HepG2 (cell line): ENCODE data around the gene ST14. TPM values are rescaled to one million over a fixed set of nuclear protein-coding genes. Genes with fewer than 3 reads are reported as not detected.

Experiments
- AGO1 ChIP-seq: fragments of 200-400 bp; formaldehyde crosslinking; IDR thresholded peaks from 2 replicates; pipeline ENCODE4 v1.6.1; 2017; ENCODE audit warnings: mild to moderate bottlenecking, low read depth, low read length, moderate library complexity; ENCODE audit not compliant: poor library complexity, severe bottlenecking
- BRD4 ChIP-seq: sonication (generic); formaldehyde crosslinking; IDR thresholded peaks from 2 replicates; pipeline ENCODE4 v1.4.0; 2020; ENCODE audit warnings: missing genetic modification reagents
- CCAR2 ChIP-seq: fragments of 200-400 bp; formaldehyde crosslinking; optimal IDR thresholded peaks from 2 replicates; pipeline ENCODE3; 2018; ENCODE audit warnings: low read depth, mild to moderate bottlenecking, low read length, moderate library complexity
- CHD2 ChIP-seq: IDR thresholded peaks from 2 replicates; pipeline ENCODE4 v1.6.1; 2011; ENCODE audit warnings: low read depth, low read length, improper control_type of control experiment
- ETV6 ChIP-seq: sonication (generic); formaldehyde crosslinking; conservative IDR thresholded peaks from 2 replicates; pipeline ENCODE4 v1.4.0; 2020; ENCODE audit warnings: missing genetic modification reagents
- KLF16 ChIP-seq, 2 experiments: sonication (generic) in 1 of 2; formaldehyde crosslinking in 1 of 2; IDR thresholded peaks; 2 replicates each; pipeline versions ENCODE4 v1.6.1 to v1.8.0; 2016 to 2023; ENCODE audit warnings: missing genetic modification reagents in 2 of 2, missing compliant biosample characterization in 1 of 2
- MTF2 ChIP-seq: sonication (generic); formaldehyde crosslinking; IDR thresholded peaks from 2 replicates; pipeline ENCODE4 v1.5.0; 2020; ENCODE audit warnings: missing genetic modification reagents, borderline replicate concordance
- MXI1 ChIP-seq: IDR thresholded peaks from 3 replicates; pipeline ENCODE4 v1.6.1; 2012; ENCODE audit warnings: low read depth, low read length, inconsistent platforms, borderline replicate concordance
- NBN ChIP-seq: fragments of 450-650 bp; conservative IDR thresholded peaks from 2 replicates; pipeline ENCODE4 v1.6.1; 2017
- NFKBIZ ChIP-seq: IDR thresholded peaks from 2 replicates; pipeline ENCODE4 v1.6.1; 2018; ENCODE audit warnings: missing genetic modification reagents, missing compliant biosample characterization
- NR2F6 ChIP-seq, 2 experiments: IDR thresholded peaks; 2 replicates each; pipeline ENCODE4 v1.6.1; 2016; ENCODE audit warnings: antibody characterized with exemption in 1 of 2, mild to moderate bottlenecking in 1 of 2
- SMAD3 ChIP-seq: sonication (generic); formaldehyde crosslinking; IDR thresholded peaks from 2 replicates; pipeline ENCODE4 v1.4.0; 2020; ENCODE audit warnings: missing genetic modification reagents
- U2AF2 ChIP-seq: fragments of 200-400 bp; formaldehyde crosslinking; IDR thresholded peaks from 2 replicates; pipeline ENCODE4 v1.6.1; 2017; ENCODE audit warnings: low read depth, mild to moderate bottlenecking, low read length
- ZFP37 ChIP-seq: sonication (generic); formaldehyde crosslinking; IDR thresholded peaks from 2 replicates; pipeline ENCODE4 v1.4.0; 2020; ENCODE audit warnings: missing genetic modification reagents, borderline replicate concordance
- ZNF331 ChIP-seq: sonication (generic); formaldehyde crosslinking; IDR thresholded peaks from 2 replicates; pipeline ENCODE4 v1.4.0; 2020; ENCODE audit warnings: missing genetic modification reagents
- ZNF335 ChIP-seq: sonication (generic); formaldehyde crosslinking; IDR thresholded peaks from 2 replicates; pipeline ENCODE4 v1.4.0; 2020; ENCODE audit warnings: missing genetic modification reagents
- ZNF564 ChIP-seq: sonication (generic); formaldehyde crosslinking; IDR thresholded peaks from 2 replicates; pipeline ENCODE4 v1.8.1; 2023; ENCODE audit warnings: mild to moderate bottlenecking, missing genetic modification reagents
- ZNF567 ChIP-seq: sonication (generic); formaldehyde crosslinking; IDR thresholded peaks from 2 replicates; pipeline ENCODE4 v1.8.1; 2023; ENCODE audit warnings: mild to moderate bottlenecking, missing genetic modification reagents, borderline replicate concordance
- ZNF781 ChIP-seq: sonication (generic); formaldehyde crosslinking; IDR thresholded peaks from 2 replicates; pipeline ENCODE4 v1.5.1; 2020; ENCODE audit warnings: borderline replicate concordance, mild to moderate bottlenecking, missing genetic modification reagents; ENCODE audit errors: not compliant biosample characterization
- ZNF850 ChIP-seq: sonication (generic); formaldehyde crosslinking; conservative IDR thresholded peaks from 2 replicates; pipeline ENCODE4 v1.9.0; 2021; ENCODE audit warnings: mild to moderate bottlenecking, missing genetic modification reagents
- ZNF879 ChIP-seq: sonication (generic); formaldehyde crosslinking; IDR thresholded peaks from 2 replicates; pipeline ENCODE4 v1.8.1; 2023; ENCODE audit warnings: missing genetic modification reagents
- ZSCAN12 ChIP-seq: sonication (generic); formaldehyde crosslinking; IDR thresholded peaks from 2 replicates; pipeline ENCODE4 v1.9.0; 2021; ENCODE audit warnings: mild to moderate bottlenecking, missing genetic modification reagents
- polyA plus RNA-seq, 8 experiments: library from polyadenylated mRNA; depleted of rRNA in 3 of 8; stranded (reverse) in 7 of 8; unstranded in 1 of 8; fragments of >200 nt; fragmentation: Illumina TruSeq in 4 of 8; extraction: Trizol in 4 of 8; gene quantifications; 2 replicates each; pipeline versions ENCODE4 v1.2.1 to v1.2.3, GENCODE V29; 2011 to 2016; ENCODE audit warnings: low read depth in 4 of 8, missing spikeins in 1 of 8, mixed read lengths in 1 of 8; ENCODE audit not compliant: insufficient read depth in 1 of 8
- total RNA-seq, 5 experiments: library from RNA; depleted of rRNA; stranded (reverse); fragments of >200 nt; fragmentation: Illumina TruSeq; extraction: Trizol; gene quantifications; 2 replicates each; pipeline ENCODE4 v1.2.3, GENCODE V29; 2016; ENCODE audit warnings: low read depth in 1 of 5
- TF ChIP-seq, protein P1 (sequence below): IDR thresholded peaks from 2 replicates; pipeline ENCODE4 v1.6.1; 2016; ENCODE audit warnings: mild to moderate bottlenecking, missing biosample characterization, missing genetic modification reagents
- TF ChIP-seq, protein P2 (sequence below): sonication (generic); formaldehyde crosslinking; IDR thresholded peaks from 2 replicates; pipeline ENCODE4 v1.8.0; 2022; ENCODE audit warnings: mild to moderate bottlenecking, missing genetic modification reagents, borderline replicate concordance
- TF ChIP-seq, protein P3 (sequence below): sonication (generic); formaldehyde crosslinking; IDR thresholded peaks from 2 replicates; pipeline ENCODE4 v1.9.0; 2021; ENCODE audit warnings: mild to moderate bottlenecking, missing genetic modification reagents

Gene ST14
- total and polyA plus RNA-seq, 2 of the 13 experiments (the other 11 are each of a cell fraction or from before 2014, with no cell fraction given), result 0.88 to 1.4 TPM

DNA sequence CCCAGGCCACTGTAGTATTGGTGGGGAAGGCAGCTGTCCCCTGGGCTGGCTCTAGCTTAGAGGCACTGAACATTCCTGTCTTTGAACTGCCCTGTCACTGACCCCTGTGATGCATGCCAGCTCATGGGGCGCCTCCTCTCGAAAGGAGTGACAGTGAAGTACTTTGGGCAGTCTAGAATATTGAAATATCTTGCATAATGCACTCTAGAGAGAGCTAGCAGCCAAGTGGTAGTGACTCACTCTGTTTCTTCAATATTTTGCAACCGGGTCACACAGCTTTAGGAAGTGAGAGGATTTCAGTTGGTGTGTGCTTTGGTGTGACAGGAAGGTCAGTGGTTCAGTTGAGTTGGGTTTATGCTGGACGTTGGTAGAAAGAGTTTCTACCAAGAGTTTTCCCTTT is 35.5 kb upstream of the ST14 start (continued):
- no peak for TF ChIP-seq AGO1
- TF ChIP-seq, protein P1, sequence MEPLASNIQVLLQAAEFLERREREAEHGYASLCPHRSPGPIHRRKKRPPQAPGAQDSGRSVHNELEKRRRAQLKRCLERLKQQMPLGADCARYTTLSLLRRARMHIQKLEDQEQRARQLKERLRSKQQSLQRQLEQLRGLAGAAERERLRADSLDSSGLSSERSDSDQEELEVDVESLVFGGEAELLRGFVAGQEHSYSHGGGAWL (CRISPR knock-in tag), result no peak
- no peak for TF ChIP-seq NBN
- no peak for TF ChIP-seq MTF2 (CRISPR knock-in tag)
- no peak for TF ChIP-seq ETV6
- TF ChIP-seq SMAD3 (CRISPR knock-in tag), result peak; percentile 87
- TF ChIP-seq U2AF2, result no peak
- TF ChIP-seq MXI1, result peak; percentile 79; the same call in 1 of the 3 replicates
- TF ChIP-seq NFKBIZ (CRISPR knock-in tag), result 0 out of 2 replicates have a peak, but pooled peaks have one; percentile 47
- TF ChIP-seq ZNF850 (CRISPR knock-in tag), result no peak
- TF ChIP-seq ZFP37 (CRISPR knock-in tag), result no peak
- TF ChIP-seq CHD2, result no peak
- peak in 1 of 2 experiments; percentile 79; a peak in 1 of 4 replicates for TF ChIP-seq KLF16 (CRISPR knock-in tag; IDR thresholded peaks at IDR 0.05)
- peak; percentile 80 for TF ChIP-seq ZNF331 (CRISPR knock-in tag)
- TF ChIP-seq NR2F6 (IDR thresholded peaks at IDR 0.05), result peak; percentile 88
- TF ChIP-seq NR2F6 (CRISPR knock-in tag; IDR thresholded peaks at IDR 0.05), result peak; percentile 87; the same call in 1 of the 2 replicates
- TF ChIP-seq ZNF567 (CRISPR knock-in tag), result no peak
- TF ChIP-seq ZNF564 (CRISPR knock-in tag), result peak; percentile 92; the same call in 1 of the 2 replicates
- no peak; the same call in 1 of the 2 replicates for TF ChIP-seq ZNF335 (CRISPR knock-in tag)
- TF ChIP-seq ZSCAN12 (CRISPR knock-in tag), result no peak
- no peak for TF ChIP-seq ZNF879
- TF ChIP-seq, protein P2, sequence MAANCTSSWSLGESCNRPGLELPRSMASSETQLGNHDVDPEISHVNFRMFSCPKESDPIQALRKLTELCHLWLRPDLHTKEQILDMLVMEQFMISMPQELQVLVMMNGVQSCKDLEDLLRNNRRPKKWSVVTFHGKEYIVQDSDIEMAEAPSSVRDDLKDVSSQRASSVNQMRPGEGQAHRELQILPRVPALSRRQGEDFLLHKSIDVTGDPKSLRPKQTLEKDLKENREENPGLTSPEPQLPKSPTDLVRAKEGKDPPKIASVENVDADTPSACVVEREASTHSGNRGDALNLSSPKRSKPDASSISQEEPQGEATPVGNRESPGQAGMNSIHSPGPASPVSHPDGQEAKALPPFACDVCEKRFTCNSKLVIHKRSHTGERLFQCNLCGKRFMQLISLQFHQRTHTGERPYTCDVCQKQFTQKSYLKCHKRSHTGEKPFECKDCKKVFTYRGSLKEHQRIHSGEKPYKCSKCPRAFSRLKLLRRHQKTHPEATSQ (CRISPR knock-in tag), result no peak
- TF ChIP-seq CCAR2, result no peak
- TF ChIP-seq, protein P3, sequence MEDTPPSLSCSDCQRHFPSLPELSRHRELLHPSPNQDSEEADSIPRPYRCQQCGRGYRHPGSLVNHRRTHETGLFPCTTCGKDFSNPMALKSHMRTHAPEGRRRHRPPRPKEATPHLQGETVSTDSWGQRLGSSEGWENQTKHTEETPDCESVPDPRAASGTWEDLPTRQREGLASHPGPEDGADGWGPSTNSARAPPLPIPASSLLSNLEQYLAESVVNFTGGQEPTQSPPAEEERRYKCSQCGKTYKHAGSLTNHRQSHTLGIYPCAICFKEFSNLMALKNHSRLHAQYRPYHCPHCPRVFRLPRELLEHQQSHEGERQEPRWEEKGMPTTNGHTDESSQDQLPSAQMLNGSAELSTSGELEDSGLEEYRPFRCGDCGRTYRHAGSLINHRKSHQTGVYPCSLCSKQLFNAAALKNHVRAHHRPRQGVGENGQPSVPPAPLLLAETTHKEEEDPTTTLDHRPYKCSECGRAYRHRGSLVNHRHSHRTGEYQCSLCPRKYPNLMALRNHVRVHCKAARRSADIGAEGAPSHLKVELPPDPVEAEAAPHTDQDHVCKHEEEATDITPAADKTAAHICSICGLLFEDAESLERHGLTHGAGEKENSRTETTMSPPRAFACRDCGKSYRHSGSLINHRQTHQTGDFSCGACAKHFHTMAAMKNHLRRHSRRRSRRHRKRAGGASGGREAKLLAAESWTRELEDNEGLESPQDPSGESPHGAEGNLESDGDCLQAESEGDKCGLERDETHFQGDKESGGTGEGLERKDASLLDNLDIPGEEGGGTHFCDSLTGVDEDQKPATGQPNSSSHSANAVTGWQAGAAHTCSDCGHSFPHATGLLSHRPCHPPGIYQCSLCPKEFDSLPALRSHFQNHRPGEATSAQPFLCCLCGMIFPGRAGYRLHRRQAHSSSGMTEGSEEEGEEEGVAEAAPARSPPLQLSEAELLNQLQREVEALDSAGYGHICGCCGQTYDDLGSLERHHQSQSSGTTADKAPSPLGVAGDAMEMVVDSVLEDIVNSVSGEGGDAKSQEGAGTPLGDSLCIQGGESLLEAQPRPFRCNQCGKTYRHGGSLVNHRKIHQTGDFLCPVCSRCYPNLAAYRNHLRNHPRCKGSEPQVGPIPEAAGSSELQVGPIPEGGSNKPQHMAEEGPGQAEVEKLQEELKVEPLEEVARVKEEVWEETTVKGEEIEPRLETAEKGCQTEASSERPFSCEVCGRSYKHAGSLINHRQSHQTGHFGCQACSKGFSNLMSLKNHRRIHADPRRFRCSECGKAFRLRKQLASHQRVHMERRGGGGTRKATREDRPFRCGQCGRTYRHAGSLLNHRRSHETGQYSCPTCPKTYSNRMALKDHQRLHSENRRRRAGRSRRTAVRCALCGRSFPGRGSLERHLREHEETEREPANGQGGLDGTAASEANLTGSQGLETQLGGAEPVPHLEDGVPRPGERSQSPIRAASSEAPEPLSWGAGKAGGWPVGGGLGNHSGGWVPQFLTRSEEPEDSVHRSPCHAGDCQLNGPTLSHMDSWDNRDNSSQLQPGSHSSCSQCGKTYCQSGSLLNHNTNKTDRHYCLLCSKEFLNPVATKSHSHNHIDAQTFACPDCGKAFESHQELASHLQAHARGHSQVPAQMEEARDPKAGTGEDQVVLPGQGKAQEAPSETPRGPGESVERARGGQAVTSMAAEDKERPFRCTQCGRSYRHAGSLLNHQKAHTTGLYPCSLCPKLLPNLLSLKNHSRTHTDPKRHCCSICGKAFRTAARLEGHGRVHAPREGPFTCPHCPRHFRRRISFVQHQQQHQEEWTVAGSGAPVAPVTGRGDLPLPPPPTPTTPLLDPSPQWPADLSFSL (CRISPR knock-in tag), result no peak
- no peak for TF ChIP-seq ZNF781
- TF ChIP-seq BRD4 (CRISPR knock-in tag), result no peak
